GM21737 (cell line): ENCODE measurements around the gene MIXL1.
"Not testable (repeated sequence)": the region's sequence is repeated elsewhere in the genome, so short reads cannot be mapped to it uniquely, and the experiment has no call there.

ENCODE experiments used
- ATAC-seq: cut with Tn5 transposase; IDR thresholded peaks from one replicate; pipeline ENCODE4 v1.9.1; 2021; ENCODE audit warnings: mild to moderate bottlenecking, moderate library complexity; ENCODE audit not compliant: unreplicated experiment

MIXL1 gene

DNA sequence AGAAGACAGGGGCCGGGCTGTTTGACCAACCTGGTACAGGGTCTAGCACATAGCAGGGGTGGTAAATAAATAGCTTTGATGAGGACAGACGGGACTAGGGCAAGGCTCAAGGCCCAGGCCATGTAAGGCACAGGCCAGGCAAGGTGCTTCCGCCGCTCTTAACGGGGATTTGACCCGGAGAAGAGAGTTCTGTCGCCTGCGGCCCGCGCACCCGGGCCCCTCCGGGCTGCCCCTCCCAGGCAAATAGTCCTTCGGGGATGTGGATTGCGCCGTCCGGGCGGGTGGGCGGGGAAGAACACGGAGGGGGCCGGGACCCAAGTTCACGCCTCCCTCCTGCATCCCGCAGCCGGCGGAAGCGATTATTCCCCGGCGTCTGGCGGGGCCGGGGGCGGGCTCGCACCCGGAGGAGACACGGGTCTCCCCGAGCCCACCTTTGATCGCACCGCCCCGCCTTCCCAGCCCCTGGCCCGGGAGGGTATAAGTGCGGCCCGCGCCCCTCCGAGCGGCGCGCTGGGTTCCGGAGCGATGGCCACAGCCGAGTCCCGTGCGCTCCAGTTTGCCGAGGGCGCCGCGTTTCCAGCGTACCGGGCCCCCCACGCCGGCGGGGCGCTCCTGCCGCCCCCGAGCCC is at the start of gene MIXL1:
TSS of gene MIXL1 (plus strand) at position 508 of the 629 bp plus-strand sequence. CDS start at position 526, 18 bp downstream.
- ATAC-seq: peak; percentile 44

DNA sequence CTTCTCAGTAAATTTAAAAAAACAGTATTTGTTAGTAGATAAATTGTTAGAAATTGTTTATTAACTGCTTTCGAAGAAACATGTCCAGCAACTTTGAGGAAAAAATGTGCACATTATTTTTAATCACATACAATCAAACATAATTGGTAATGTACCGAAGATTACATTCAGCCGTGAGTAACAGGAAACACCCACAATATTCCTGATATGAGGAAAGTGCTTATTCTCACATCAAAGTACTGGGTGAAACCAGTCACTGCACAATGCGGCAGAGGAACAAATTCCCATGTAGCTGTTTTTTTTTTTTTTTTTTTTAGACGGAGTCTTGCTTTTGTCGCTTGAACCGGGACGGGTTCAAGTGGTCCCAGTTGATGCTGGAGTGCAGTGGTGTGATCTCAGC is 46.6 kb upstream of the MIXL1 start:
- ATAC-seq: no peak

DNA sequence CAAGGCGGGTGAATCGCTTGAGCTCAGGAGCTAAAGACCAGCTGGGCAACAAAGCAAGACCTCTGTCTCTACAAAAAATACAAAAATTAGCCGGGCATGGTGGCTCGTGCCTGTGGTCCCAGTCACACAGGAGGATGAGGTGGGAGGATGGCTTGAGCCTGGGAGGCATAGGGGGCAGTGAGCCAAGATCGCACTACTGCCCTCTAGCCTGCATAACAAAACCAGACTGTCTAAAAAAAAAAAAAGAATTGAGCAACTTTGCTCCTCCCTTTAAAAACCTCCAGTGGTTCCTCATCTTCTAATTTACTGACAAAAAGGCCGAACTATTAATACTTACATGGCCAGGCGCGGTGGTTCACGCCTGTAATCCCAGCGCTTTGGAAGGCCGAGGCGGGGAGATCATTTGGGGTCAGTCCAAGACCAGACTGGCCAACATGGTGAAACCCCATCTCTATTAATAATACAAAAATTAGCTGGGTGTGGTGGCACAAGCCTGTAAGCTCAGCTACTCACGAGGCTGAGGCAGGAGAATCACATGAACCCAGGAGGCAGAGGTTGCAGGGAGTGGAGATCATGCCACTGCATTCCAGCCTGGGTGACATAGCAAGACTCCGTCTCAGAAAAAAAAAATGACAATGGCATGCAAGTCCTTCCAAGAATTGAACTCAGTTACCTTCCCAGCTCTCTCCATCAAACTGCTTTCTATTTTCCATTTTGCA is 41.3 kb upstream of the MIXL1 start:
- ATAC-seq: no peak

DNA sequence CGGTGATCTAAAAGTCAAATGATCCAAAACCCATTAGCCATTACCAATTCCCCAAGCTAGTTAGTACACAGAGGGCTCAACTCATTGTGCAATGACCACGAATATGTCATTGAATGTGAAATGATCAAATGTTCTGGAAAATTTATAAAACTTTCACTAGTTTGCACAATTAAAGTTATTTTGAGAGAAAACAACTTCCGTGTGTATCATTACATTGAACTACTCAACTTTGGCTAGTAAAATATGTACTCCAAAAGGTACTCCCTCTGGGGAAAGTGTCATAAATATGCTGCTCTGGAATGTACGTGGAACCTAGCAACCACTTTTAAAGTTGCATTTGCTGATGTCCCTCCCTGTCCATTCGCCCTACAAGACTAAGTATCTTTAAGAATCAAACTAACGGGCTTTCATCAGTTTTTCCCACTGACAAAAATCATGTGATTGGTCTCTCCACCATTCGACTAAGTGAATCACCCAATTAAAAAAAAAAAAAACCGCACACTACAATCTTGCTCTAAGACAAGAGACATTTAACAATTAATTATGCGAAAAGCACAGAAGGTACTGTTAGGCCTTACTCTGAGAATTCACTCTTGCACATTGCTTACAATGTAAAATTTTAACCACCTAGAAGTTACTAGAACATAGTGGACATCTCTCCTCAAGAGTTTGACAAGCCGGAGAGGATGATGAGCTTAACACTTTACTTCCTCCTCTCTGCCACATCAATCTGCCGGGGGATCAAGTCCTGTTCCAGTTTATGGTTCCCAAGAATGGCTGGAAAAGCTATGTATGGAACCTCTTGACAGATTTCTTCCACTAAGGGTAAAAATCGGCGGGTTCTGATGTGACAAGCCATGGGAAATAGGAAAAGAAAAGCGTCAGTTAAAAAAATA is 38.1 kb upstream of the MIXL1 start:
- no peak for ATAC-seq

DNA sequence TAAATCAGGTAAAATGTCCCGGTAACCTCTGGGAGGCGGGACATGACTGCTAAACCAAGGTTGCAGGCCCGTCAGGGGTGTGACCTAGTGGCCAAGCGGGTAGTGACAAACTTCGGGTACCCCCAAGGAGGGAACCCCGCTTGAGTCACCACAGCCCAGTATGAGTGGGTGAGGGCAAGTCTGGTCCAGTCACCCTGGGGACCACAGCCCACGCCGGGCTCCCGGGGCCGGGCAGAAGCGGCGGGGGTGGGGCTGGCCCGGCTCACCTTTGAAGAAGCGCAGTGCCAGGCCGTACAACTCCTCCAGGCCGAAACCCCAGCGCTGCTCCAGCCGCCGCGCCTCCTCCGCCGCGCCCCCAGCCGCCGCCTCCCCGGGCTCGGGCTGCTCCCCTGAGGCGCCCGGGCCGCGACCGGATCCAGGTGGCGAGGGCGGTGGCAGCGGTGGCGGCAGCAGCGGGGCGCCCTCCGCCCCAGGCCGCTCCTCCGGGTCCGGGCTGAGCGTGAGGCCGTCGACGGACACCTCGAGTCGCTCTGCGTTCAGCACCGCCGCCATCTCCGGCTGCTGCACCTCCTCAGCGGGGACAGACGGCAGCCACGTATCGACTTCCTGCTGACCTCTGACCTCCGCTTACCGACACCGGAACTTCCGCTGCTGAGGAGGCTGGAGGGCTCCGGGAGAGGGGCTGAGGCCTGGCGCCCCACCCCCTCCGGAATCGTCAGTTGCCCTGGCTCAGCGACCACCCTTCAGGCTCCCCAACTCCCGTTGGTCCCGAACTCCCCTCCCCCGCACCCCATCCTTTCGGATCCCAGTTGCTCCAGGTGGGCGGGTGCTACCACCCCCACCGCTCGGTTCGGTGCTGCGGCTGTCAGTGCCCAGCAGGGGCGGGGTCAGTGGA is 37.1 kb upstream of the MIXL1 start, which contains the start of gene ACBD3:
TSS of gene ACBD3 (minus strand) at position 618 of the 895 bp plus-strand sequence. CDS start at position 552, 66 bp downstream.
- ATAC-seq: peak; percentile 95

DNA sequence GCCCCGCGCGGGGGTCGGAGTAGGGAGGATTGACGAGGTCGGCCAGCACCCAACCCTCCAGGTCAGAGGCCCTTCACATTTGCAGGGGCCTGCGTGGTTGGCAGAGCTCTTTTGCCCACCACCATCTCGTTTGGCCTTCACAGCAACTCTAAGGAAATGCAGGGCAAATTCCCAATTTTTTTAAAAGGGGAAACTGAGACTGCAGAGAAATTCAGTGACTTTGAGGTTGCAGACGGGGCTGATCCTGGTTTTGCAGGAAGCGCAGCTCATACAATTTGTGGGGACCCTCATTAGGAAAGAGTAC is 36.5 kb upstream of the MIXL1 start:
- ATAC-seq: no peak

DNA sequence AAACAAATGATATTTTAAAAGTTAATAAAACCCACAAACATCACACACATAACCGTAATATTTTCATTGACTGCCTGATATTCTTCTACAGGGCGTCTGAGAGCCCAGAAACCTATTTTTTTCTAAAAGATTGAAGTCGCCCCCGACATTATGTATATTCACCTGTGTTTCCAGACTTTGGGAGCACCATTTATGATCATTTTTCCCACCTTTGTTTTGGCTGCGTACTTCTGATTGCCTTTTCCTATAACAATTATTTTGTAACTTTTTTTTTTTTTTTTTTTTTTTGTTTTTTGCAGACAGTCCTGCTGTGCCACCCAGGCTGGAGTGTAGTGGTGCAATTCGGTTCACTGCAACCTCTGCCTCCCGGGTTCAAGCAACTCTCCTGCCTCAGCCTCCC is 36.1 kb upstream of the MIXL1 start:
- ATAC-seq: no peak

DNA sequence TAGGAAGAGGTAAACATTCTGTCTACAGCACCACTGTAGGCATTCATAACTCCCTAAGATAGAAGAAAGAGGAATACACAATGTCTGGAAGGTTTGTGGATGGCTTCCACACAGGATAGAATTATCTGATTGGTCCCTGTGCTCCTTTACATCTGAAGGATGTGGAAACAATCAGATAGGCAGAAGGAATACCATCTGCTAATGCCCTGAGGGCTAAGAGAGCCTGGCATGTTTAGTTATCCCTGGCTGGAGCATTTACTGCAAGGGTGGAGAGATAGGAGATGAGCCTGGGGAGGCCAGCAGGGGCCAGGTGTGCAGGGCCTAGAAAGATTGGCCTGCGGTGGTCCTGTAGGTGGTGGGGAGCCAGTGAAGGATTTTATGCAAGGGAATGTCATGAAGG is 28.3 kb upstream of the MIXL1 start:
- ATAC-seq: no peak

DNA sequence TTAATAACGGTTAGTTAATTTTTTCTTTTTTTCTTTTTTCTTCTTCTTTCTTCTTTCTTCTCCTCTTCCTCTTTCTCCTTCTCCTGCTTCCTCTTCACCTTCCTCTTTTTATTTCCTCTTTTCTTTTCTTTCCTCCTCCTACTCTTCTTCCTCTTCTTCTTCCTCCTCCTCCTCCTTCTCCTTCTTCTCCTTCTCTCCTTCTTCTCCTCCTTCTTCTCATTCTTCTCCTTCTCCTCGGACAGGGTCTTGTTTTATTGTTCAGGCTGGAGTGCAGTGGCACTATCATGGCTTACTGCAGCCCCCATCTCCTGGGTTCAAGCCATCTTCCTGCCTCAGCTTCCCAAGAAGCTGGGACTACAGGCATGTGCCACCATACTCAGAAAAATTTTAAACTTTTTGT is 23.5 kb upstream of the MIXL1 start:
- ATAC-seq: no peak

DNA sequence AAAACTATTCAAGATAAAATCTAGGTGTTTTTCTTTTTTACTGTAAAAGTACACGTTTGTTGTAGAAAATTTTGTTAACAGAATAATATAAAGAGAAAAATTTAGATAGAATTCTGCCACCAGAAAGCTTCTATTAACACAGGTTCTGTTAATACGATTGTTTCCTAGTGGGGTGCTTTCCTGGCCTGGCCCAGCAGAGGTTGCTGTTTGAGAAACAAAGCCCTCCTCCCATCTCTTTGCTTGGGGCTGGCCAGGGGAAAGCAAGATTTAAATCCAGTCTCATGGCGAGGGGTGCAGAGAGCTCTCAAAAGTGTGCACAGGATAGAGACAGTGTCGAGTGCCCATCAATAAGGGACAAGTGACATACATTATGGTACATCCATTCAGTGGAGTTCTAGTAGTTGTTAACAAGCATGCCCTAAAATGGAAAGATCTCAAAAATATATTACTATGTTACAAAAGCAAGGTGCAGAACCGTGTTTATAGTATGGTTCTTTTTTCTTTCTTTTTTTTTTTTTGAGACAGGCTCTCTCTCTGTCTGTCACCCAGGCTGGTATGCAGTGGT is 22.4 kb upstream of the MIXL1 start:
- ATAC-seq: no peak

DNA sequence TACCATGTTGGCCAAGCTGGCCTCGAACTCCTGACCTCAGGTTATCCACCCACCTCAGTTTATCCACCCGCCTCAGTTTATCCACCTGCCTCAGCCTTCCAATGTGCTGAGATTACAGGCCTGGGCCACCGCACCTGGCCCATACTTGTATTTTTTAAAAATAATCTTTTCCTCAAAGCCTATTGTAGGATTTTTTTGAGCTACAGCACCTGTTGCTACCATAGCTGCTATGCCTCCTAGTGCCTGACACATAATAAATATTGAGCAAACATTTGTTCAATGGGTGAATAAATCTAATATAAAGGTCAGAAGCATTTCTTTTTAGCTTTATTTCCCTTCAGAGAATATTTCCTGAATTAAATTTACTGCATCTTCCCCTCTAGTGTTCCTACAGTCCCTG is 21.2 kb upstream of the MIXL1 start:
- no peak for ATAC-seq

DNA sequence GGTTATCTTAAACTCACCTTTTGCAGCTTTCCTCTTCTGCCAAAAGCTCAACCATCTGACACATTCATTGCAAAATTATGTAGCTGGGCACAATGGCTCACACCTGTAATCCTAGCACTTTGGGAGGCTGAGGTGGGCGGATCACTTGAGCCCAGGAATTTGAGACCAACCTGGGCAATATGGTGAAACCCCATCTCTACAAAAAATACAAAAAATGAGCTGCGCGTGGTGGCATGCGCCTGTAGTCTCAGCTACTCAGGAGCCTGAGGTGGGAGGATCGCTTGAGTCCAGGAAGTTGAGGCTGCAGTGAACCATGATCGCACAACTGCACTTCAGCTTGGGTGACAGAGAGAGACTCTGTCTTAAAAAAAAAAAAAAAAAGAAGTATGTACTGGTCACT is 20.8 kb upstream of the MIXL1 start:
- not testable (repeated sequence) for ATAC-seq

DNA sequence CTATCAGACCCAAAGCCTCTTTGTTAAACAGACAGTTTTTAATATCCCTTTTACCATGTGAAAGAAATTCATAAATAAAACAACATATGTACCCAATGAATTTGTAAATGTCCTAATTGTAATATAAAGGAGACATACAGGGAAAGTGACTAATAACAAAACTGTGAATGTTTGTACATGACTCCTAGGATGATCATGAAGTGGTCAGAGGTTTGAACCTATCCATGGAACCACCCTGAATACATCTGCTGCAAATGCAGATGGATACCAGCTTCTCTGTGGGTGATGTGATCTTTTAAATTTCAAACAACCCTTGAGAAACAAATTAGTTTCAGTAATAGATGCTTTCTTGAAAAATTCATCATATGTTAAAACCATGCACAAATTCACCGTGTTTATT is 20.2 kb upstream of the MIXL1 start:
- no peak for ATAC-seq

DNA sequence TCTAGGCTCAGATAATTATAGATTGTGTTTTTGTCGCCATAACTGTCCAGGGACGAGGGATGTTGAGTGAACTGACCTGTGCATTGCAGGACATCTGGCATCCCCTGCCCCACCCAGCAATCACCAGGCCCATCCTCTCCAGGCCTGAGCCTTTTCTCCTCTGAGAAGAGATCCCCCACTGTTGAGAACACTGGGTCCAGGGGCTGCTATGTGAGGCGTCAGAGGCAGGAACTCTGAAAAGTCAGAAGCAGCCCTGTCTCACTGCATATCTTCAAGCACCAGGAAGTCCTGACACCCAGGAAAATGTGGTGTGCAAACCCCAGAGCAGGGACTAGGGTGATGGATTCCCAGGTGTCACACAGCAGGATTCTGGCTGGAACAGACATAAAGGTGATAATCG is 19.8 kb upstream of the MIXL1 start:
- no peak for ATAC-seq

DNA sequence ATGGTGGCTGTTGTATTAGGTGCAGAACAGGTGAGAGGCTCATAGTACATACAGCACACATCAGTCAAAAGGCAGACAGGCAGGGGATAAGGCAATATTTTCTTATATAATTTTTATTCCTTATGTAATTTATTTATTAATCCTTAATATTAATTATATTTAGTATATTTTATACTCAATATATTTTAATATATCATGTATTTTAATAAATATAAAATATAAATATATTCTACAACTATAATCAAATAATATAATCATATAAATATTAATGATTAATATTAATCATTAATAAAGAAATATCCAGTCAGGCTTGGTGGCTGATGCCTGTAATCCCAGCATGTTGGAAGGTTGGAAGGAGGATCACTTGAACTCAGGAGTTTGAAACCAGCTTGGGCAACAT is 19.3 kb upstream of the MIXL1 start:
- ATAC-seq: no peak

DNA sequence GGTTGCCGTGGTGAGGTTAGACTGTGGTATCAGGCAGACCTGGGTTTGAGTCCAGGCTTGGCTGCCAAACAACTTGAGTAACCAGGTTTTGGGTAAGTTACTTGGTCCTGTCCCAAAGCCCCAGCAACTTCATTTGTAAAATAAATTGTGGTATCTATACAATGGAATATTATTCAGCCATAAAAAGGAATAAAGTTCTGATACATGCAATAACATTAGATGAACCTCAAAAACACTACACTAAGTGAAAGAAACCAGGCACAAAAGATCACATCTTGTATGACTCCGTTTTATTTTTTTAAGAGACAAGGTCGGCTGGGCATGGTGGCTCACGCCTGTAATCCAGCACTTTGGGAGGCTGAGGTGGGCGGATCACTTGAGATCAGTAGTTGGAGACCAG is 16.4 kb upstream of the MIXL1 start:
- no peak for ATAC-seq

DNA sequence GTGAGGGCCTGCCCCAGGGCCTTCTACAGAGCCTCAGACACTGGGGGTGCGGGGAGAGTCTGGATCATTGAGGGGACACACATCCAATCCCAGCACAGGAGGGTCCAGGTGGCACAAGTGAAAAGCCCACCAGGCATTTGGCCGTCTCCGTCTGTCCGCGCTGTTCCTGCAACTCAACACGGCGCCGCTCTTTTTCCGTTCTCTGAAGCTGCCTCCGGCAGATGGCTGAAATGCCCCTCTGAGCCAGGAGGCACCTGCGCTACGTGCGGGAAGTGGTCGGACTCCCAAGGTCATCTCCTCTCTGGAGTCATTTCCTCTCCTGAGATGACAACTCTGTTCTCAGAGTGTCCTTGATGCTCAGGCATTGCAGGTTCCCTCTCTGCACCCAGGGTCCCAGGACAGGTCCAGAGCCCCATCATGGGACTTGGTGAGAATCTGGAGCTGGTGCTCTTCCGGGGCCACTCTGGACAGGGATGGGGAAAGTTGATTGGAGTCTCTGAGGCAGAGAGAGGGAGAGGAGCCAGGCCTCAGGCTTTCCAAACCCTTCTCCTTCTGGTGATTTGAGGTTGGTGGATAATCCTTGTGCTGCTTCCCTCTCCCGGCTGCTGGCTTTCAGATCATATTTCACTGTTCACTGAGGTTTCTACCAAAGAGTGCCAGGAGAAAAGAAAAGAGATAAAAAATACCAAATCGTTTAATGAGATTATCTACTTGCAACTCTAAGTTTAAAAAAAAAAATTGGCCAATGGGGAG is 14.0 kb upstream of the MIXL1 start:
- ATAC-seq: no peak

DNA sequence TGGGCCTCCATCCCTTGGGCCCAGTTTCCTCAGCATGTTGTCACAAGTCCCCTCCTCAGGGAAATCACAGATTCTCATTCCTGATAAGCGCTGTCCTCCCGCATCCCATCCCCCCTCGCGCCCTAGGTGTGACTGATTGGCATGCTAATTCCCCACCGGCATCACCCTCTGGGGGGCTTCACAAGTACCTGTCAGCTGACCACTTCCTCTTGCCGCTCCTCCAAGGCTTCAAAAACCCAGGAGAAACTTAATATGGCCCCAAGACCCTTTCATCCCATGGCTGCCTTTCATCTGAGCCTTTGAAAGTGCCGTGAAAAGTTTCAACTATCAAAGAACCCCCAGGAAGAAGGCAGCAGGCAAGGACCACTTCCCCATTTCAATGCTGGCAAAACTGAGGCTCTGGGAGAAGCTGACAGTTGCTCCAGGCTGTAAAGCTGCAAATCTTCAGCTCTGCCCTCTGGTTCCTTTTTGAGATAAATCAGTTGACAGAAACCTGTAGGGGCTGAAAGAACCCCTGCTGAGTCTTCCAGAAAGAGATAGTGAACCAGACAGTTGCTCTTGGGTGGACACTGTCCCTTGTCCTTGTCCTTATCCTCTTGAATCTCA is 12.8 kb upstream of the MIXL1 start:
- ATAC-seq: no peak

DNA sequence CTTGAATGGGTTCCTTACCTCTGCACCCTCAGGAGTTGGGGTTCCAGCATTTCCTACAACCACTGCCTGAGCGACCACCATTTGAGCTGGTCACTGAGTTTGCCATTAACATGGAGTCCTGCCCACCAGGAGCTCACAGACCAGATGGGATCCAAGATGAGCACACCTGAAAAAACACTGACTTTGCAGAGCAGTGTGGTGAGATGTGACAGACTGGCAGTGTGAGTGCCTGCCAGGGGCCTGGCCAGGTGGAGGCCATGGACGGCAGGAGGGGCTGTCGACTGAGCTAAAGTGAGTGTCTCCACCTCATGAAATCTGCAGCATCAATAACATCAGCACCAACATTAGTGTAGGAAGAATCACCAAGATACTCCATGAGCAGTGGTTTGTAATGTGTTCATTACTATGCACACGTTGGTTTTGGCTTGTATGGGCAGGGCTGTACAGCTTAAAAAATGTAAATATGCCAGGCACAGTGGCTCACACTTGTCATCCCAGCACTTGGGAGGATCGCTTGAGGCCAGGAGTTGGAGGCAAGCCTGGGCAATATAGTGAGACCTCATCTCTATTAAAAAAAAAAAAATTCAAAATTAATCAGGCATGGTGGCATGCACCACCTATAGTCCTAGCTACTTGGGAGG is 12.2 kb upstream of the MIXL1 start:
- ATAC-seq: no peak
